Activated T-cell treated with anti-CD3 and anti-CD28 coated beads, Interleukin-2, amount 50 U/mL, for 24 hours (primary cell): ENCODE data around the gene PDHB.
A peak's percentile ranks its signal among the peaks of the same experiment; 100 is the strongest.

Experiments used
- DNase-seq: peaks from one replicate; pipeline ENCODE4 v3.0.0-alpha.2; 2020
- H3K27ac Mint-ChIP-seq: 2 replicates; pipeline ENCODE4 v1.8.0; 2020; ENCODE audit warnings: mild to moderate bottlenecking, mixed read lengths
- H3K27me3 Mint-ChIP-seq: 2 replicates; pipeline ENCODE4 v1.8.0; 2020; ENCODE audit warnings: mixed read lengths
- H3K36me3 Mint-ChIP-seq: 2 replicates; pipeline ENCODE4 v1.8.0; 2020; ENCODE audit warnings: low read depth, mixed read lengths
- H3K4me1 Mint-ChIP-seq: 2 replicates; pipeline ENCODE4 v1.8.0; 2020; ENCODE audit warnings: low read depth, mixed read lengths
- H3K4me3 Mint-ChIP-seq: 2 replicates; pipeline ENCODE4 v1.8.0; 2020; ENCODE audit warnings: mild to moderate bottlenecking, moderate library complexity, mixed read lengths
- H3K9me3 Mint-ChIP-seq: 2 replicates; pipeline ENCODE4 v1.8.0; 2020; ENCODE audit warnings: mixed read lengths

PDHB gene

DNA sequence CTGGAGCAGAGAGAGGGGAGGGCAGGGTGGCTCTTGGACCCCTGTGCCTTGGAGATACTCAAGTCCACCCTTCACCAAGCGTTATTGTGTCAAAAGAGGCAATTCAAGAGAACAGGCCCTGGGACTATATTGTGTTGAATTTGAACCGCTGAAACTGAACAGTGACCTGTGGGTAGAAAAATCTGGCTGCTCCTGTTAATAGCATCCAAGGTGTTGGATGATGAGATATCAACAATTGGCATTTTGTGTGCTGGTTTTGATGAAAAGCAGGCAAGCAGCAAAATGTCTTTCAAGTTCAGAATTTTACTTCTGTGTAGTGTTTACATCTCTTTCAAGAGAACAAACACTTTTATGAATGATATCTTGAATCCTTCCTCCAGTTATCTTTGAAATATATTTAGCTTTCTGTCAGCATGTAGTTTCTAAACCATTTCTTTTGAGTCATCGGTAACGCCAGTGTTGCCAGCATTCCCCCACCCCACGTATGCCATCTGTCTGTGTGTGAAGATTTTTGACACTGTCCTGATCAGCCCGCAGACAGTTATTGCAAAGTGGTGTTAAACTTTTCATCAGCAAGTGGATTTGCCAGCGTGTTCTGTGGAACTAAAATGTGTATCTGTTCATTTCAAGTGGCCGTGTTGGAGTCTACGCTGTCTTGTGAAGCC lies 34.8 kb downstream of the PDHB start:
- H3K4me3 Mint-ChIP-seq: no peak overlapping the region
- H3K4me1 Mint-ChIP-seq: no peaks in the 10 kb centered on the region
- no peaks in the 10 kb centered on the region for H3K9me3 Mint-ChIP-seq
- H3K27ac Mint-ChIP-seq: peak overlapping the region; percentile 47
- peaks cover 80% of the 10 kb centered on the region for H3K36me3 Mint-ChIP-seq
- no peak for DNase-seq
- H3K27me3 Mint-ChIP-seq: no peaks in the 10 kb centered on the region

DNA sequence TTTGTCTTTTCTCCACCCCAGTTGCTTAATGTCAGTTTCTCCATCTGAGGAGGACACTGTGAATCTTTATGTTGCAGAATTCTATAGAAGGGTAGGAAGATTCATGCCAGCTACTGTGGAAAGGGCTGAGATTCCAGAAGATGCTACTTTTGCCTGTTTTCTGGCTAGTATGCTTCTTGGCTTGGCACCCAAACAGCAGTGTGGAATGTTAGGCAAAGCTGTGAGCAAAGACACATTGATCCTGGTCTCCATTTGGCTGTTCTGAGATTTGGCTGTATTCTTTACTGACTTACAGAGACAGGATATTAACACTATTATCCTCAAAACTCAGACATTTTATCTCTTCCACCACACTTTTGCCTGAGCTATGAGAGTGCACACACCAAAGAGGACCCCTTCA lies 39.3 kb downstream of the PDHB start:
- no peak for DNase-seq
- Mint-ChIP-seq H3K4me3 (no peak overlapping the region), H3K27ac (no peak overlapping the region)

DNA sequence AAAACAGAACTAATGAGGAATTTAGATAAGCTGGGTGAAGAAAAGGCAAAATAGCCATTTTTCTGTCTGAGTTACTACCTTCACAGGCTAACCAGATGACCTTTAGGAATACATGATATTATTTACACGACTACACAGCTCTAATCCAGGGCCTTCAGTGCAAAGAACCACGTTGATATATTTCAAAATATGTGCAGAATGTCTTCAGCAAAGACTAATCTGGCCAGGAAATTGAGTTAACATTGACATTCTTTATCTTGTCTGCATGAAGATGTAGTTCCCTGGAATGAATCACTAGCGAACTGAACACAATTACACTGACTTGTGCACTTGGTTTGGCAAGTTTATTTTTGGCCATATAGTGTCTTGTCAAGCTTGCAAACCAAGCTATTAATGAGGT lies 41.5 kb downstream of the PDHB start:
- DNase-seq: no peak
- no peak overlapping the region for H3K27ac Mint-ChIP-seq
- peaks cover 56% of the 10 kb centered on the region for H3K36me3 Mint-ChIP-seq
- no peak overlapping the region for H3K4me3 Mint-ChIP-seq
- no peaks in the 10 kb centered on the region for H3K4me1 Mint-ChIP-seq
- no peaks in the 10 kb centered on the region for H3K9me3 Mint-ChIP-seq
- H3K27me3 Mint-ChIP-seq: no peaks in the 10 kb centered on the region

More for the DNA sequence above, 39.3 kb downstream of the PDHB start:
- H3K9me3 Mint-ChIP-seq: no peaks in the 10 kb centered on the region
- H3K4me1 Mint-ChIP-seq: no peaks in the 10 kb centered on the region
- H3K36me3 Mint-ChIP-seq: peaks cover 71% of the 10 kb centered on the region
- H3K27me3 Mint-ChIP-seq: no peaks in the 10 kb centered on the region

DNA sequence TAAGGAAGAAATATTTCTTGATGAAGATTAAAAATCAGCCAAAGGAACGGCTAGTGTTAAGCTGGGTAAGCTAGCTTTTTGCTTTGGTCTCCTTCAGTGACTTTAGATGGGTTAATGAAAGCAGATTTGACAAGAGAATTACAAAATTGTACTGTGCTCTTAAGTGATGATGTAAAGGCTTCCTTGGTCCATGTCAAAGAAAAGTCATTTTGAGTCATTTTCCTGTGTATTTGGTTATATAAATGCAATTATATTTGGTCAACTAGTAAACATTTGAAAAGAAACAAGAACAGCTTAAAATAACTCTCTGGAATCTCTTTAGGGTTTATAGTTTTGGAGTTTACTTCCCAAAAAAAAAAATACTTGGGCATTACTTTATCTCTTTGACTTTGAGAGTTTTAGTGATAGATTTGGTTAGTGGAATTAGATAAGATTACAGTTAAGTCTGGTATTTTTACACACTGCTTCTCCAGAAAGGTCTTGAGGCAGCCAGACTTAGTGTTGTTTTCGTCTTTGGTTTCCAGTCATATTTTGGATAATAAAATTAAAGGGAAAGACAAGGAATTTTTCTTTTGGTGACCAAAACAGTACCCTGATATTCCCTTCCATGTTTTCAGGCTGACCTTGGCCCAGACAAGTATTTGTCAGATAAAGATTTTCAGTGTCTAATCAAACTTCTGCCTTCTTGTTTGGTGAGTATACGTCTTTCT lies 42.3 kb downstream of the PDHB start:
- Mint-ChIP-seq H3K4me1 (no peaks in the 10 kb centered on the region), H3K4me3 (no peak overlapping the region), H3K9me3 (no peaks in the 10 kb centered on the region), H3K27ac (no peak overlapping the region), H3K36me3 (peaks cover 56% of the 10 kb centered on the region), H3K27me3 (no peaks in the 10 kb centered on the region)
- no peak for DNase-seq

DNA sequence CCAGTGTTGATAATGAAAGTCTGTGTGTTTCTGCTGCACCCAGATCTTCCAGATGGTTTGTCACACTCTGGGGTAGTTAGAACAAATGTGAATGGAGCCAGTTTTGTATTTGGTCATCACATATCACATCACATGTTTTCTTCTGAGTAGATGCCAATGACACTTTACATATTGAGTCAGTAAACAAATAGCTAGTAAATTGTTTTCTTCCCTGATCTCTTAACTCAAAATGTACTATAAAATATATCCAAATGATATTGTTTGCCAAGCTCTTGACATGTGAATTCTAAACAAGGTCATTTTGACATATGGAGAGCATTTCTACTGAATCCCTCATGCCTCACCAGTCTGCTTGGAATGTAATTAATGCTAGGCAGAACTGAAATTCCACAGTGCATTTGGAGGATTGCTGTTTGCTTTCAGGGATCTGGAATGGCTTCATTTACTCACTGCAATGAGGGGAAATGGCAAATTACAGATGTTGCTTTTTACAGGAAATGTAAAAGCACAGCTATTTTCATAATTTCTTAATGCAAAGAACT lies 45.0 kb downstream of the PDHB start:
- no peaks in the 10 kb centered on the region for H3K4me1 Mint-ChIP-seq
- H3K9me3 Mint-ChIP-seq: no peaks in the 10 kb centered on the region
- H3K27ac Mint-ChIP-seq: no peak overlapping the region
- DNase-seq: no peak
- H3K36me3 Mint-ChIP-seq: peaks cover 55% of the 10 kb centered on the region
- H3K27me3 Mint-ChIP-seq: no peaks in the 10 kb centered on the region
- no peak overlapping the region for H3K4me3 Mint-ChIP-seq

DNA sequence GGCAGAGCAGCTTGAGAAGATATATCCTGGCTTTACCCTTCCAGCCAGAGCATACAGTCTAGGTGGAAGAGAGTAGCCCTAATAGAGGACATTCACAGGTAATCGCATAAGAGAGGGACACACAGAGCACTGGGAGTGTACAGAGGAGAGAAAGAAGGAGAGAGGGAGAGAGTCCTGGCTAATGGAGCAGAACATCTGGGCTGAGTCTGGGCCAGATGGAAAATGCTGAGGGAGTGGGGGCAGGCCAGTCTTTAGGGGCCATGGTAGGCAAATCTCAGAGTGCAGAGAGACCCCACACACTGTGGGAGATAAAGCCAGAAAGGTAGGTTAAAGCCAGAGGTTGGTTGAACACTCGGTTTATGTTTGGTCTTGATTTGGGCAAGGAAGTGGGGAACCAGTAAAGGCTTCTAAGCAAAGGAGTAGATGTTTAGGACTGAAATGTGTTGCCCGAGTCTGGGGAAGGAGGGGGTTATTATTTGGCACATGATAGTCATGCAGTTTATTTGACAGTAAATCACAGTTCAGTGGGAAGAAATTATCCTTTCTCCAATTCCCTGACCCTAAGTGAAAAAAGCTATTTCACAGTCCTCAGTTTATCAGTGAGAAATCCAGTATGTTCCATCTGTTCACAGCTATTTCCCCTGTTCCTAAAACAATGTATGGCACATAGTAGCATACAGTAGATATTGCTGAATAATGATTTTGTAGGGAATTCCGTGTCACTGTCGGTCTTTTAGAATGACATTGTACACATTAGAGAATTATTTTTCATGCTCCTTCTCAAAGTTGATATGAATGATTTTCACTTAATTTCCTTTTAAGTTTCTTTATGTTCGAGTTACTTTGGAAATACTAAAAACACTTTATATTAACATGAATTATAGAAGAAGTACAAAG lies 45.7 kb downstream of the PDHB start:
- no peak for DNase-seq
- peak overlapping the region; percentile 12 for H3K27ac Mint-ChIP-seq
- no peaks in the 10 kb centered on the region for H3K27me3 Mint-ChIP-seq
- no peaks in the 10 kb centered on the region for H3K4me1 Mint-ChIP-seq
- H3K4me3 Mint-ChIP-seq: no peak overlapping the region
- no peaks in the 10 kb centered on the region for H3K9me3 Mint-ChIP-seq
- H3K36me3 Mint-ChIP-seq: peaks cover 60% of the 10 kb centered on the region

DNA sequence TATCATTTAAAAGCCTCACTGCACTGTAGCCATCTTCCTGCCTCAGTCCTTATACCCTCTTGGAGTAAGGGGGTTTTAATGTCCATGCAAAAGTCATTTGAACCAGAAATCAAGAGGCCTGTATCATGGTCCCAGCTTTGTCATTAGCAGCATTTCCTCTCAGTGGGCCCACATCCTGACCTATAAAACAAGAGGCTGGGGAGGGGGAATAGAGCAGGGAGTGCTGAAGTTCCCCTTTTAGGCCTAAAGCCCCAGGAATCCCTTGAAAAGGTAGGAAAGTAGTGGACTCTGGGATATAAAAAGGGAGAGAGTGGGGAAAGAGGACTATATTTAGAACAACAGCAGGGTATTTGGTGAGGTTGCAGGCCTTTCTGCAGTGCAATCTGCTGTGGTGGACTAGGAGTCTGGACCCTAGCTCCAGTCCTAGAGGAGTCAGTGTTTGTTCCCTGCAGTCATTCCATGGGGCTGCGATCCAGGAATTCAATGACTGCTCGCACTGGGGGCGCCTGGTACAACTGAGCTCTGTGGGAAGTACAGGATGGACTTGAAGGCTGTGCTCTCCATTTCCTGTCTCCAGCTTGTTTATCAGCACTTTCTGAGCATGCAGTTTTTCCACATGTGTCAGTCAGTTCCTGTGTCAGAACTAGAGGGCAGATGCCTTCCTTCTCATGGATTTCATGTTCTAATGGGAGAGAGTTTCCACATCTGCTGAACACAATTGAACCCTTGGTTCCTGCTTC lies 46.8 kb downstream of the PDHB start:
- Mint-ChIP-seq H3K36me3 (peaks cover 60% of the 10 kb centered on the region), H3K4me1 (no peaks in the 10 kb centered on the region), H3K27me3 (no peaks in the 10 kb centered on the region), H3K9me3 (no peaks in the 10 kb centered on the region), H3K27ac (peak overlapping the region; percentile 1), H3K4me3 (no peak overlapping the region)
- DNase-seq: no peak

DNA sequence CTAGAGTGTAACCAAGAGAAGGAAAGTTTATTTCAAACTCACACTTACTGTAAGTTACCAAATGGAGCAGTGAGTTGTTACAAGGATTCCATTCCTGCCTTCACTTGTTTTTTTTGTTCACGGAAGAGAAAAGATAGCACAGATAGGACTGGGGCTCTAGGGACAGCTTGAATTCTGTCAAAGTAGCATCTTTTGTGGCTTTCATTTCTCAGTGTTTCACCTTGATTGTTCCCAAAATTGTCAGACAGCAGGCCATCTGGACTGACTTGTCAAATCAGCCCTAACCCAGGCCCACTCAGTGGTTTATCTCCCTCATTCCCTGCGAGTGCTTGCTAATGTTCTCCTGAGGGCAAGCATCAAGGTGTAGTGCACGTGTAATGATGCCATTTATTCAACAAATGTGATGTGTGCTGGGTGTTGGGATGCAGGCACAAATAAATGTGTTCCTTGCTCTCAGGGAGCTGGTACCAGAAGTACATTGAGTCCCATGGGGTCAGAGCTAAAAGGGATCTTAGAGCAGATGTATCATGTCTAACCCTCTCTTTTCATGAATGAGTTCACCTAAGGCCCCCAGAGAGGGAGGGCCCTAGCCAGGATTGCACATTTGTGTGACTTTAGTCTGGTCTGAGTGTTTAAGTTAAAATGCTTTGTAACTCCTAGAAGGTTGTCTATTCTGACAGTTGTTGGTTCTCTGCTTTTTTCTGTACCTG lies 49.1 kb downstream of the PDHB start:
- H3K9me3 Mint-ChIP-seq: no peaks in the 10 kb centered on the region
- H3K27me3 Mint-ChIP-seq: no peaks in the 10 kb centered on the region
- H3K27ac Mint-ChIP-seq: no peak overlapping the region

DNA sequence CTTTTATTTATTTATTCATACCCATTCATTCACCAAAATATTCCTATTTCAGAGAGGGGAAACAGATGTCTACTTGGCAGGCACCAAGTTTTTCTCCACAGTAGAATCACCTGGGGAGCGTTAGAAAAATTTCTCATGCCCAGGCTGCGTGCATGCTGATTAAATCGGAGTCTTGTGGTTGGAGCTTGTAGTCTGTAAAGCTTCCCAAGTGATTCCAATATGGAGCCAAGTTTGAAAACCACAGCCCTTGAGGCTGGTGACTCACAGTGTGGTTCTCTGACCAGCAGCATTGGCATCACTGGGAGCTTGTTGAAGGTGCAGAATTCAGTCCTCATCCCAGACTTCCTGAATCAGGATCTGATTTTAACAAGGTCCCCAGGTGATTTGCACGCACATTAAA lies 49.7 kb downstream of the PDHB start:
- no peak overlapping the region for H3K27ac Mint-ChIP-seq
- no peaks in the 10 kb centered on the region for H3K27me3 Mint-ChIP-seq

More for the DNA sequence above, 49.1 kb downstream of the PDHB start:
- Mint-ChIP-seq H3K4me3 (no peak overlapping the region), H3K36me3 (peaks cover 55% of the 10 kb centered on the region), H3K4me1 (no peaks in the 10 kb centered on the region)
- DNase-seq: no peak

DNA sequence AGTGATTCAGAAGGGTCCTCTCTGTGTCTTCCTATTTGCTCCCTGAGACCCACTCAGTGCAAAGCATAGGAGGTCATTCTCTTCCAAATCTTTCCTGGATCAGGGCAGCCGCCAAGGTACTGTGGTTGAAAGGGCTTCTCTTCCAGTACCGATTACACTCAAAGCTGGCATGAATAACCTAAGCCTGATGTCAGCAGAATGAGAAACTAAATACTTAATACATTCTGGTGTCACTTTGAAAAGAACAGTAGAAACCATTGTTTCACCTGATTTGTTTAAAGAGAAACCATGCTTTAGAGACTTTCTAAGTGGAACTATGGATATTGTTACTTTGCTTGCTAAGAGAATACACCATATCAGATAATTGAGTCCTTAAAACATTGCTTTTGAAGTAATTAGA lies 50.2 kb downstream of the PDHB start:
- no peak overlapping the region for H3K27ac Mint-ChIP-seq
- DNase-seq: no peak
- H3K27me3 Mint-ChIP-seq: no peaks in the 10 kb centered on the region
- no peaks in the 10 kb centered on the region for H3K4me1 Mint-ChIP-seq
- H3K9me3 Mint-ChIP-seq: no peaks in the 10 kb centered on the region
- no peak overlapping the region for H3K4me3 Mint-ChIP-seq
- peaks cover 60% of the 10 kb centered on the region for H3K36me3 Mint-ChIP-seq

More for the DNA sequence above, 49.7 kb downstream of the PDHB start:
- Mint-ChIP-seq H3K9me3 (no peaks in the 10 kb centered on the region), H3K4me1 (no peaks in the 10 kb centered on the region), H3K36me3 (peaks cover 60% of the 10 kb centered on the region), H3K4me3 (no peak overlapping the region)
- no peak for DNase-seq

DNA sequence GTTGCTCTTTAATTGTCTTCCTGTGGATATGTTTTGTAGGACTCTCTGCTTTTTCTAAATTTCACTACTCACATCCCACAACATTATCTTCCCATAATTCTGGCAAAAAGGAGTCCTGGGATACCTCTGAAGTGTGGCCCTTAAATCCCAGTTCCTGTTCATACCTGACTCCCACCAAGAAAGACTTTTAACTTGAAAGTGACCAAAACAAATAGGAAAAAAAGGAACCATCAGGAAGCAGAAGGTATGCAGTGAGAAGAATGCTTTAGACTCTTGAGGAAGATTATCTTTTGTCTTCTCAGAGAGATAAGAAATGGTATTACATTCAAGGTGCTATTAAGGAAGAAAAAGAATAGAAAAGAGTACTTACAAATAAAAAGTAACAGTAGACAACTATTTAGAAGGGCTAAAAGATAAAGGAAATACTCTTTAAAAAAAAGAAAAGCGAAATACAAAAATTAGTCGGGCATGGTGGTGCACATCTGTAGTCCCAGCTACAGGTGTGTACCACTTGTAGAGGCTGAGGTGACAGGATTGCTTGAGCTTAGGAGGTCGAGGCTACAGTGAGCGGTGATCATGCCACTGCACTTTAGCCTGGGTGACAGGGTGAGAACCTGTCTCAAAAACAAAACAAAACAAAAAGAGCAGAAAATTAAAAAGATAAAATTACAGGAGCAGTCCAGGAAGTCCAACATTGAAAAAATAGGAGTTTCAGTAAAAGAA lies 54.1 kb downstream of the PDHB start:
- H3K27ac Mint-ChIP-seq: no peak overlapping the region

DNA sequence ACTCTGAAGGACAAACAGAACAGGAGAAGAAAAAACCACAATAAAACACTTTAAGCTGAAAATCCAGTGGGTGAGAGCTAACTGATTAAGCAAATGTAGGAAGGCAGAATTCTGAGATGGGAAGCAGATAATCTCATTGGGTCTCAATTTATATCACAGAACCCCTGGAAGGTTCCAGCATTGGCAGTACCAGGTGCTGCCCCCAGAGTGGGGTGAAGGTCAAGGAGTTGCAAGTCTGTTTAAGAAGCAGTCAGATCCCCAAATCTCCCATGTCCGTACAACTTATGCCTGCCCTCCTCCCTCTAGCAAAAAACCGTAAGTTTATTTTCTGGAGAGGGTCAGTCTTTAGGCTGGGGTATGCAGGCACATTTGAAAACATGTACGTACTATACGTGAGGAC lies 55.9 kb downstream of the PDHB start:
- Mint-ChIP-seq H3K36me3 (peaks cover 37% of the 10 kb centered on the region), H3K9me3 (no peaks in the 10 kb centered on the region), H3K4me1 (peaks cover 2% of the 10 kb centered on the region), H3K27me3 (no peaks in the 10 kb centered on the region), H3K4me3 (no peak overlapping the region), H3K27ac (no peak overlapping the region)
- DNase-seq: no peak

More for the DNA sequence above, 54.1 kb downstream of the PDHB start:
- peaks cover 42% of the 10 kb centered on the region for H3K36me3 Mint-ChIP-seq
- no peaks in the 10 kb centered on the region for H3K9me3 Mint-ChIP-seq
- H3K27me3 Mint-ChIP-seq: no peaks in the 10 kb centered on the region
- no peak for DNase-seq
- peaks cover under 1% of the 10 kb centered on the region for H3K4me1 Mint-ChIP-seq
- H3K4me3 Mint-ChIP-seq: no peak overlapping the region
